PC-3 (cell line): ENCODE measurements around the gene DCUN1D4. TPM values are rescaled to one million over a fixed set of nuclear protein-coding genes. Genes with fewer than 3 reads are reported as not detected.

ENCODE experiments used
- ATAC-seq: fragments of 200-7000 bp; cut with Tn5 transposase; 2 replicates; pipeline ENCODE4 v1.9.1; 2020; ENCODE audit warnings: mild to moderate bottlenecking, moderate library complexity
- BruUV-seq: library from RNA; stranded (reverse); fragments of 400-500 nt; replicated peaks from 2 replicates; lab custom pipeline; 2021; lab: Mats Ljungman, UMichigan
- CTCF ChIA-PET: fragments of 300-600 bp; sonication (Branson Sonifier 250); formaldehyde crosslinking; loops from one replicate; lab custom pipeline; 2022; ENCODE audit warnings: antibody characterized with exemption; lab: Charles Lee
- POLR2A ChIA-PET: fragments of 300-600 bp; sonication (Branson Sonifier 250); formaldehyde crosslinking; loops from one replicate; lab custom pipeline; 2022; ENCODE audit warnings: antibody characterized with exemption; ENCODE audit not compliant: unreplicated experiment; lab: Charles Lee
- DNase-seq: peaks from one replicate; pipeline ENCODE4 v3.0.0-alpha.2; 2015
- H2AFZ ChIP-seq: fragments of 300-600 bp; sonication (generic); 2 replicates; pipeline ENCODE4 v1.6.0; 2016; ENCODE audit warnings: antibody characterized with exemption, low read length
- H3F3A ChIP-seq: fragments of 300-600 bp; sonication (generic); one replicate; pipeline ENCODE4 v1.6.0; 2017; ENCODE audit warnings: antibody characterized with exemption, low read length, control low read depth, mild to moderate bottlenecking; ENCODE audit not compliant: unreplicated experiment
- H3K27ac ChIP-seq: fragments of 300-600 bp; sonication (generic); 2 replicates; pipeline ENCODE4 v1.5.1; 2016; ENCODE audit warnings: mild to moderate bottlenecking, low read length
- H3K27me3 ChIP-seq: fragments of 300-600 bp; sonication (generic); 2 replicates; pipeline ENCODE4 v1.6.1; 2016; ENCODE audit warnings: low read length, mixed read lengths
- H3K36me3 ChIP-seq: fragments of 300-600 bp; sonication (generic); 2 replicates; pipeline ENCODE4 v1.6.1; 2016; ENCODE audit warnings: low read depth, mixed run types, low read length, mixed read lengths
- H3K4me1 ChIP-seq: fragments of 300-600 bp; sonication (generic); 2 replicates; pipeline ENCODE4 v1.5.1; 2016; ENCODE audit warnings: low read length; ENCODE audit not compliant: insufficient read depth
- H3K4me2 ChIP-seq: fragments of 300-600 bp; sonication (generic); 2 replicates; pipeline ENCODE4 v1.6.0; 2016; ENCODE audit warnings: low read length
- H3K4me3 ChIP-seq: fragments of 300-600 bp; sonication (generic); 2 replicates; pipeline ENCODE4 v1.5.1; 2016; ENCODE audit warnings: mild to moderate bottlenecking, low read length, mixed read lengths
- H3K79me2 ChIP-seq: fragments of 300-600 bp; sonication (generic); 2 replicates; pipeline ENCODE4 v1.6.1; 2017; ENCODE audit warnings: low read length, mixed read lengths
- H3K9ac ChIP-seq: fragments of 300-600 bp; sonication (generic); 2 replicates; pipeline ENCODE4 v1.6.0; 2016; ENCODE audit warnings: mild to moderate bottlenecking, low read length
- H3K9me2 ChIP-seq: fragments of 300-600 bp; sonication (generic); replicated peaks from 2 replicates; pipeline ENCODE4 v1.6.1; 2016; ENCODE audit warnings: mixed run types, low read length, mixed read lengths
- H3K9me3 ChIP-seq: fragments of 300-600 bp; sonication (generic); 2 replicates; pipeline ENCODE4 v1.6.1; 2016; ENCODE audit warnings: low read length, mixed read lengths
- H4K20me1 ChIP-seq: fragments of 300-600 bp; sonication (generic); 2 replicates; pipeline ENCODE4 v1.6.1; 2016; ENCODE audit warnings: low read length, mixed read lengths
- EZH2 ChIP-seq: fragments of 300-600 bp; sonication (generic); IDR thresholded peaks from one replicate; pipeline ENCODE4 v1.6.1; 2017; ENCODE audit warnings: antibody characterized with exemption, mild to moderate bottlenecking, low read length; ENCODE audit not compliant: unreplicated experiment
- EZH2phosphoT487 ChIP-seq: fragments of 300-600 bp; sonication (generic); IDR thresholded peaks from 2 replicates; pipeline ENCODE4 v1.6.1; 2018; ENCODE audit warnings: mild to moderate bottlenecking, antibody characterized with exemption, low read length, borderline replicate concordance
- intact Hi-C: fragments of 100-400 bp; cut with micrococcal nuclease; formaldehyde crosslinking; loops from 2 replicates; pipeline ENCODE4 v1.9.0; 2023
- total RNA-seq: library from RNA; depleted of rRNA; stranded (reverse); fragments of >200 nt; gene quantifications from 2 replicates; pipeline ENCODE4 v1.2.3, GENCODE V29; 2014
- TF ChIP-seq, protein P1 (sequence below): fragments of 300-600 bp; sonication (generic); conservative IDR thresholded peaks from 2 replicates; pipeline ENCODE4 v1.5.1; 2017; ENCODE audit warnings: antibody characterized with exemption, low read depth, mild to moderate bottlenecking, low read length

The DCUN1D4 gene
- total RNA-seq, 1 experiment from 2014 or later, result 44.8 TPM

DNA sequence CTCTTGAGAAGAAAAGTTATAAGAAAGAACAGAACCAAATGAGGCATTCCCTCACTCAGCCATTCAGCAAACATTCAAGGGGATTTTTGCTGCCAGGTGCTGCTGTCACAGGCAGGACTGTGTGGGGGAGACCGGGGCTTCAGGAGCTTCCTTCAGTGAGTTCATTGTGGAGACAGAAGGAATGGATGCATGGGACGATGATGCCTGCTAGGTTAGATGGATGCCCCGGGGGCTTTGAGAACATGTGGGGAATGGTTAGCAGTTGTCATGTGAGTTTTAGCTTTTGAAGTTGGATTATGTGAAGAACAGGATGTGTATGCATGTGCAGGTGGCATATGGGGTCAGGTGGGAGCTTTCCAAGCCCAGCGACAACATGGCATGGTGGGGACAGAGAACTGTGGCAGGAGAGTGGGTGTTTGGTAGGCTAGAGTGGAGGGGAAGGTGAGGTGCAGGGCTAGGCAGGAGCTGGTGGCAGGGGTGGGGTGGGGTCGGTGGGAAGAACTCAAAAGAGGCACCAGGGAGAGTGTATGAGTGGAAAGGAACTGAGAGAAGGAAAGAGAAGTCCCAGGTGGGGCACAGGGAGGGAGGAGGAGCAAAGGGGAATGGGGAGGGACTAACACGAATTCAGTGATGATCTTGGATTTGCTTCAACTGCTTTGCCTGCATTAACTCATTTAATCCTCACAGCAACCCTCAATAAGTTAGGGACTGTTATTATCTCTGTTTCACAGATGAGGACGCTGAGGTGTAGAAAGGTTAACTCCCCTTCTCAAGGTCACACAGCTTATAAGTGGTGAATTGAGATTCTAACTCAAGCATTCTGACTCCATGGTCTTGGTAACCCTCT is 8.4 kb downstream of the DCUN1D4 start:
- BruUV-seq, result no TSS peak
- H3K9me2 ChIP-seq, result no peaks in the 10 kb centered on the region
- peaks cover 11% of the 10 kb centered on the region for H3K36me3 ChIP-seq
- H3K27me3 ChIP-seq, result no peaks in the 10 kb centered on the region
- no peak overlapping the region for H3K27ac ChIP-seq
- intact Hi-C loops, result no loop called here
- H3K4me3 ChIP-seq, result no peak overlapping the region
- H3K4me2 ChIP-seq, result no peak overlapping the region
- peaks cover 5% of the 10 kb centered on the region; the same call in 1 of the 2 replicates for H3K4me1 ChIP-seq
- no peaks in the 10 kb centered on the region for H3F3A ChIP-seq
- H3K79me2 ChIP-seq, result peaks cover 100% of the 10 kb centered on the region
- DNase-seq (no peak), ATAC-seq (no peak)
- no peaks in the 10 kb centered on the region for H3K9me3 ChIP-seq
- no peak overlapping the region for H2AFZ ChIP-seq
- H3K9ac ChIP-seq, result no peak overlapping the region
- POLR2A ChIA-PET, result no interaction called here
- TF ChIP-seq EZH2phosphoT487, result no peak
- no peak for TF ChIP-seq EZH2
- TF ChIP-seq, protein P1, sequence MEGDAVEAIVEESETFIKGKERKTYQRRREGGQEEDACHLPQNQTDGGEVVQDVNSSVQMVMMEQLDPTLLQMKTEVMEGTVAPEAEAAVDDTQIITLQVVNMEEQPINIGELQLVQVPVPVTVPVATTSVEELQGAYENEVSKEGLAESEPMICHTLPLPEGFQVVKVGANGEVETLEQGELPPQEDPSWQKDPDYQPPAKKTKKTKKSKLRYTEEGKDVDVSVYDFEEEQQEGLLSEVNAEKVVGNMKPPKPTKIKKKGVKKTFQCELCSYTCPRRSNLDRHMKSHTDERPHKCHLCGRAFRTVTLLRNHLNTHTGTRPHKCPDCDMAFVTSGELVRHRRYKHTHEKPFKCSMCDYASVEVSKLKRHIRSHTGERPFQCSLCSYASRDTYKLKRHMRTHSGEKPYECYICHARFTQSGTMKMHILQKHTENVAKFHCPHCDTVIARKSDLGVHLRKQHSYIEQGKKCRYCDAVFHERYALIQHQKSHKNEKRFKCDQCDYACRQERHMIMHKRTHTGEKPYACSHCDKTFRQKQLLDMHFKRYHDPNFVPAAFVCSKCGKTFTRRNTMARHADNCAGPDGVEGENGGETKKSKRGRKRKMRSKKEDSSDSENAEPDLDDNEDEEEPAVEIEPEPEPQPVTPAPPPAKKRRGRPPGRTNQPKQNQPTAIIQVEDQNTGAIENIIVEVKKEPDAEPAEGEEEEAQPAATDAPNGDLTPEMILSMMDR, result no peak
- CTCF ChIA-PET, result no interaction called here
- H4K20me1 ChIP-seq, result 0 out of 2 replicates have a peak, but pooled peaks cover 7% of the 10 kb centered on the region

DNA sequence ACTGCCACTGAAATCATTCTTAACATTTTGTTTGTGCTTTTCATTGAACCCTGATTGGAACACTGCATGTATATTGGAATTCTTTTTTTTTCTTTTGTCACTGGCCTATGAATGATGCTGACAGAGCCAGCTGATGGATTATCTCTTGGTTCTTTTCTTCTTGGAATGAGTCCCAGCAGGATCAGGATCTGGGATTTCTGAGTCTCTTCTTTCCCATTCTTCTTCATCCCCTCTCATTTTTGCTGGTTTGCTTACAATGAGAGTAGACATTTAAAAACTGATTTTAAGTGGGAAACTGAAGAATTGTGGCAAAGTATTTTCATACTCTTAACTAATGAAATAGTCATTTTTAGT is 9.0 kb downstream of the DCUN1D4 start:
- peaks cover 100% of the 10 kb centered on the region for H3K79me2 ChIP-seq
- no peak overlapping the region for H2AFZ ChIP-seq
- CTCF ChIA-PET, result no interaction called here
- DNase-seq (no peak), ATAC-seq (no peak)
- 0 out of 2 replicates have a peak, but pooled peaks cover 1% of the 10 kb centered on the region for H4K20me1 ChIP-seq
- POLR2A ChIA-PET, result no interaction called here
- no peak overlapping the region for H3K4me3 ChIP-seq
- intact Hi-C loops, result no loop called here
- no peaks in the 10 kb centered on the region for H3F3A ChIP-seq
- no peak overlapping the region for H3K9ac ChIP-seq
- TF ChIP-seq EZH2 (no peak), EZH2phosphoT487 (no peak)
- TF ChIP-seq, protein P1, result no peak
- H3K27me3 ChIP-seq, result no peaks in the 10 kb centered on the region
- no peaks in the 10 kb centered on the region for H3K9me3 ChIP-seq
- peaks cover 11% of the 10 kb centered on the region for H3K36me3 ChIP-seq
- peaks cover 5% of the 10 kb centered on the region; the same call in 1 of the 2 replicates for H3K4me1 ChIP-seq
- no peaks in the 10 kb centered on the region for H3K9me2 ChIP-seq
- no TSS peak for BruUV-seq
- H3K4me2 ChIP-seq, result no peak overlapping the region
- H3K27ac ChIP-seq, result no peak overlapping the region

DNA sequence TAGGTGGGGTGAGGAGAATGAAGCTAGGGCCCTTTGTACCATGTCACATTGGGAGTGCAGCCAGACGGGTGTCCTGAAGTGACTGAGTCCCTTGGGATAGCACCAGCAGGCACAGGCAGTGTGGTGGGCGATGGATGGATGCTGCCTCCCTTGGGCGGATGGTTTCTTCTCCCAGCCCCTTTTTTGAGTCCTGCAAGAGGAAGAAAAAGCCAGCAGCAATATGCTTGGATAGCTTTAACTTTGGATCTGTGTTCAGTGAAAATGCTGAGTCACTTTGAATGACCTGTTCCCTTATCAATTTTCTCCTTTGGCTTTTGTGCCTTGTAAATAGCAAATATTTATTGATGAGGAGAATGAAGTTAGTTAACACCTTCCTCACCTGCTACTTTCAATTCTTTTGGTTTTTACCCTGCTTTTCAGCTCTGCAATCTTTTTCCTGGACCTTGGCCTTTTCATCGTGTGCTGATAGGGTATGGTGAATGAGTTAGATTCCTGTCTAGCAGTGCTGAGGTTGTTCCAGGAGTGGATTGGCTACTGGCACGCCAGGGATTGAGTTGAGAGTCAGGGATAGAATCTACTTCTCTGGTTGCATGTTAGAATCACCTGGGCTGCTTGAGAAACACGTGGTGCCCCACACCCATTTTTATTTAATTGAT is 10.2 kb downstream of the DCUN1D4 start:
- ChIA-PET POLR2A (interaction anchor here (0.6 kb wide), 1 partner anchor 16 kb away, joined by 4 read pairs; no protein-coding TSS in a partner anchor), CTCF (no interaction called here)
- no peaks in the 10 kb centered on the region for H4K20me1 ChIP-seq
- no peaks in the 10 kb centered on the region for H3K27me3 ChIP-seq
- H3K9ac ChIP-seq, result no peak overlapping the region
- H3K4me2 ChIP-seq, result no peak overlapping the region
- no peaks in the 10 kb centered on the region for H3K9me2 ChIP-seq
- BruUV-seq, result no TSS peak
- no peak overlapping the region for H3K4me3 ChIP-seq
- no peak overlapping the region for H2AFZ ChIP-seq
- TF ChIP-seq EZH2phosphoT487 (no peak), EZH2 (no peak)
- TF ChIP-seq, protein P1, result no peak
- intact Hi-C loops, result no loop called here
- ATAC-seq, result no peak
- peaks cover 5% of the 10 kb centered on the region; the same call in 1 of the 2 replicates for H3K4me1 ChIP-seq
- H3F3A ChIP-seq, result no peaks in the 10 kb centered on the region
- no peaks in the 10 kb centered on the region for H3K9me3 ChIP-seq
- no peak for DNase-seq
- peaks cover 100% of the 10 kb centered on the region for H3K79me2 ChIP-seq
- no peak overlapping the region for H3K27ac ChIP-seq
- peaks cover 16% of the 10 kb centered on the region for H3K36me3 ChIP-seq
